ENCODE results near the gene NKAIN1. TPM values are rescaled to one million over a fixed set of nuclear protein-coding genes. Genes with fewer than 3 reads are reported as not detected.

Gene NKAIN1
- total RNA-seq, 2 donors from 2014 or later = not detected

- H3K9me3 ChIP-seq = no peaks in the 10 kb centered on the region
- 89 to 90% methylated on average over 3 of the region's 3 CpGs for WGBS, 2 donors
- TF ChIP-seq POLR2A (IDR thresholded peaks at IDR 0.05) (no peak), CTCF (IDR thresholded peaks at IDR 0.05) (no peak)
- peaks cover 0 to 18% of the 10 kb centered on the region in 2 donors for H3K36me3 ChIP-seq (replicated peaks in 1 of 2; ENCODE audit: insufficient read depth in 1 of 2, low read depth in 2 of 2)
- intact Hi-C loops (cut with DNase I) = no loop called here
- H3K27me3 ChIP-seq = no peaks in the 10 kb centered on the region
- H3K4me1 ChIP-seq = peaks cover 4% of the 10 kb centered on the region
- DNase-seq (no peak), ATAC-seq (no peak)
- no peak overlapping the region for H3K4me3 ChIP-seq
- H3K27ac ChIP-seq = no peak overlapping the region
Measured at GRCh38 chr1:31259746-31260145, 20.1 kb upstream of the NKAIN1 start.

GRCh38 chr1:31258581-31258980 lies 18.9 kb upstream of the NKAIN1 start:
- no peak for TF ChIP-seq CTCF (IDR thresholded peaks at IDR 0.05)
- no peak for TF ChIP-seq POLR2A (IDR thresholded peaks at IDR 0.05)
- ATAC-seq = no peak
- Histone ChIP-seq H3K36me3 (replicated peaks in 1 of 2; ENCODE audit: insufficient read depth in 1 of 2, low read depth in 2 of 2) (peaks cover 0 to 18% of the 10 kb centered on the region in 2 donors), H3K4me3 (no peak overlapping the region), H3K9me3 (no peaks in the 10 kb centered on the region), H3K4me1 (no peaks in the 10 kb centered on the region), H3K27me3 (no peaks in the 10 kb centered on the region), H3K27ac (no peak overlapping the region)
- 89 to 100% methylated on average over 1 of the region's 1 CpG for WGBS, 2 donors
- intact Hi-C loops (cut with DNase I) = no loop called here
- no peak for DNase-seq

GRCh38 chr1:31257213-31257612 lies 17.5 kb upstream of the NKAIN1 start:
- TF ChIP-seq POLR2A (IDR thresholded peaks at IDR 0.05) = no peak
- Histone ChIP-seq H3K27me3 (no peaks in the 10 kb centered on the region), H3K27ac (no peak overlapping the region), H3K36me3 (replicated peaks in 1 of 2; ENCODE audit: insufficient read depth in 1 of 2, low read depth in 2 of 2) (peaks cover 0 to 18% of the 10 kb centered on the region in 2 donors), H3K9me3 (no peaks in the 10 kb centered on the region), H3K4me3 (no peak overlapping the region), H3K4me1 (no peaks in the 10 kb centered on the region)
- intact Hi-C loops (cut with DNase I) = no loop called here
- ATAC-seq (no peak), DNase-seq (no peak)
- WGBS, 2 donors = 87 to 100% methylated on average over 1 of the region's 1 CpG

- H3K27me3 ChIP-seq = no peaks in the 10 kb centered on the region
- 88 to 94% methylated on average over 3 of the region's 3 CpGs for WGBS, 2 donors
- no peak for ATAC-seq
- intact Hi-C loops (cut with DNase I) = no loop called here
- H3K36me3 ChIP-seq (replicated peaks in 1 of 2; ENCODE audit: insufficient read depth in 1 of 2, low read depth in 2 of 2) = no peaks in the 10 kb centered on the region
- no peaks in the 10 kb centered on the region for H3K9me3 ChIP-seq
- TF ChIP-seq POLR2A (IDR thresholded peaks at IDR 0.05) (no peak), CTCF (IDR thresholded peaks at IDR 0.05) (no peak)
- no peaks in the 10 kb centered on the region for H3K4me1 ChIP-seq
- no peak overlapping the region for H3K27ac ChIP-seq
- H3K4me3 ChIP-seq = no peak overlapping the region
- DNase-seq = no peak
Measured at GRCh38 chr1:31249854-31250253, 10.2 kb upstream of the NKAIN1 start.

GRCh38 chr1:31248276-31248675 lies 8.6 kb upstream of the NKAIN1 start:
- 88 to 91% methylated on average over 4 of the region's 4 CpGs for WGBS, 2 donors

More at GRCh38 chr1:31248276-31248675, 8.6 kb upstream of the NKAIN1 start:
- TF ChIP-seq CTCF (IDR thresholded peaks at IDR 0.05) (no peak), POLR2A (IDR thresholded peaks at IDR 0.05) (no peak)
- Histone ChIP-seq H3K4me3 (no peak overlapping the region), H3K27ac (no peak overlapping the region), H3K4me1 (peaks cover 4% of the 10 kb centered on the region), H3K9me3 (no peaks in the 10 kb centered on the region), H3K36me3 (replicated peaks in 1 of 2; ENCODE audit: insufficient read depth in 1 of 2, low read depth in 2 of 2) (no peaks in the 10 kb centered on the region), H3K27me3 (no peaks in the 10 kb centered on the region)
- ATAC-seq = no peak
- no peak for DNase-seq
- intact Hi-C loops (cut with DNase I) = no loop called here

Measured in body of pancreas (tissue), 4 donors.